Upper lobe of left lung (tissue), 4 donors: Measurements from ENCODE around the gene MGLL.

ENCODE experiments used
- CTCF ChIP-seq, 6 experiments: fragments of 450-650 bp in 4 of 6; fragments of 200-600 bp in 2 of 6; sonication (generic) in 2 of 6; IDR thresholded peaks; one replicate each; pipeline ENCODE4 v1.5.1; 2016 to 2019; ENCODE audit warnings: antibody characterized with exemption in 6 of 6
- EP300 ChIP-seq, 4 donors: sonication (generic); formaldehyde crosslinking; IDR thresholded peaks; one replicate each; pipeline ENCODE4 v1.5.1; 2017; ENCODE audit warnings: antibody characterized with exemption in 4 of 4, control low read depth in 2 of 4
- POLR2A ChIP-seq, 4 donors: fragments of 450-650 bp; IDR thresholded peaks; one replicate each; pipeline ENCODE4 v1.5.1; 2016 to 2017; ENCODE audit warnings: antibody characterized with exemption in 4 of 4, mild to moderate bottlenecking in 2 of 4
- POLR2AphosphoS5 ChIP-seq, 2 donors: sonication (generic); formaldehyde crosslinking; IDR thresholded peaks; one replicate each; pipeline ENCODE4 v1.5.1; 2017; ENCODE audit warnings: antibody characterized with exemption in 2 of 2

GRCh38 chr3:127655641-127656040, 166.7 kb downstream of the MGLL start:
- TF ChIP-seq CTCF (IDR thresholded peaks at IDR 0.05) = no peak
- TF ChIP-seq EP300 (IDR thresholded peaks at IDR 0.05) = no peak
- no peak for TF ChIP-seq POLR2A (IDR thresholded peaks at IDR 0.05)
- no peak for TF ChIP-seq POLR2AphosphoS5 (IDR thresholded peaks at IDR 0.05)
